ENCODE measurements around the gene VKORC1.

DNA sequence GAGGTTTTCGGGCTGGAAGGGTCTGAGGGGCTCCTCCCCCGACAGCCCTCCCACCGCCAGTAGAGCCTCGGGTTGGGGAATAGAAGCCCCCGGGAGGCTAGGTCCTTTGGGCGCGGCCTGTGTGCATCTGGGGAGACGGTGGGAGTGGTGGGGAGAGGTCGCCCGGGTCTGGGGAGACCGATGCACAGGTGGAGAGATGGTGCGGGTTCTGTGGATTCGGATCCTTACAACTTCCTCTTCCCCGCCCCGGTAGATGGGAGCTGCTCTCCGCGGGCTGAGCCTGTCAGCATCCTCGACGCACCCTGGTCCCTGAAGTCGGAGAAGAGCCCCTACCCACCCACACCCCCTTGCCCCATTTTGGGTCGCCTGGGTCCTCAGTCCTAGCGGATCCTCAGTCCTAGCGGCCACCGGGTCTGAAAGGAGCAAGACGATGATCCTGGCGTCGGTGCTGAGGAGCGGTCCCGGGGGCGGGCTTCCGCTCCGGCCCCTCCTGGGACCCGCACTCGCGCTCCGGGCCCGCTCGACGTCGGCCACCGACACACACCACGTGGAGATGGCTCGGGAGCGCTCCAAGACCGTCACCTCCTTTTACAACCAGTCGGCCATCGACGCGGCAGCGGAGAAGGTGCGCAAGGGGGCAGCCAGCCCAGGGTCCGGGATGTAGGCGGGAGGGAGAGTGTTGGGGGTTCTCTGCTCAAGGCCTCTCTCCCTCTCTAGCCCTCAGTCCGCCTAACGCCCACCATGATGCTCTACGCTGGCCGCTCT, 14.4 kb upstream of the VKORC1 start:
- TF ChIP-seq GATA2 (IDR thresholded peaks at IDR 0.05; ENCODE audit: low read depth, low read length): no peak
- TF ChIP-seq GATA3 (IDR thresholded peaks at IDR 0.05; ENCODE audit: low read depth, low read length): no peak

Measured in SH-SY5Y (cell line).